Measurements from ENCODE around the gene TSPAN3.

TSPAN3 gene

DNA sequence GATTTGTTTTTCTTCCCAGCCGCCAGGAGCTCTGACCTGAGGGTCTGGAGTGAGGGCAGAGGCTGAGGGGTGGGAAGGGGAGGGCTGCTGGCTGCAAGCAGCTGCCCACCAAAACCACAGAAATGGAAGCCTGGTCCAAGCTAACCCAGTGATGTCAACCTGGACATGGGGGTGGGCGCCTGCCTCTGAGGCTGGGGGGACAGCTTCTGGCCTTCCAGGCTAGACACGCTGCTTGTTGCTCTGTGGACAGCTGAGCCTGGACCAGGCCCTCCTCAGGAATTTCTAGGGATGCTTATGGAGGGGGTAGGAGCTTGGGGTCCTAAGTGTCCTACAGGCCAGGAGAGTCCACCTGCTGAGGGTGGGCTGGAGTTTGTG lies 54.6 kb downstream of the TSPAN3 start:
- Histone ChIP-seq H3K4me3 (ENCODE audit: severe bottlenecking) (no peak overlapping the region), H3K27me3 (ENCODE audit: insufficient read depth, poor library complexity, severe bottlenecking) (no peaks in the 10 kb centered on the region), H3K4me1 (ENCODE audit: insufficient read depth, poor library complexity, severe bottlenecking) (peaks cover 3% of the 10 kb centered on the region), H3K36me3 (ENCODE audit: low read depth) (no peaks in the 10 kb centered on the region), H3K9me3 (ENCODE audit: severe bottlenecking) (no peaks in the 10 kb centered on the region), H3K27ac (ENCODE audit: poor library complexity, severe bottlenecking) (no peak overlapping the region)
- ATAC-seq (ENCODE audit: low read depth) (no peak), DNase-seq (ENCODE audit: low spot score) (no peak)
- TF ChIP-seq, protein P1, sequence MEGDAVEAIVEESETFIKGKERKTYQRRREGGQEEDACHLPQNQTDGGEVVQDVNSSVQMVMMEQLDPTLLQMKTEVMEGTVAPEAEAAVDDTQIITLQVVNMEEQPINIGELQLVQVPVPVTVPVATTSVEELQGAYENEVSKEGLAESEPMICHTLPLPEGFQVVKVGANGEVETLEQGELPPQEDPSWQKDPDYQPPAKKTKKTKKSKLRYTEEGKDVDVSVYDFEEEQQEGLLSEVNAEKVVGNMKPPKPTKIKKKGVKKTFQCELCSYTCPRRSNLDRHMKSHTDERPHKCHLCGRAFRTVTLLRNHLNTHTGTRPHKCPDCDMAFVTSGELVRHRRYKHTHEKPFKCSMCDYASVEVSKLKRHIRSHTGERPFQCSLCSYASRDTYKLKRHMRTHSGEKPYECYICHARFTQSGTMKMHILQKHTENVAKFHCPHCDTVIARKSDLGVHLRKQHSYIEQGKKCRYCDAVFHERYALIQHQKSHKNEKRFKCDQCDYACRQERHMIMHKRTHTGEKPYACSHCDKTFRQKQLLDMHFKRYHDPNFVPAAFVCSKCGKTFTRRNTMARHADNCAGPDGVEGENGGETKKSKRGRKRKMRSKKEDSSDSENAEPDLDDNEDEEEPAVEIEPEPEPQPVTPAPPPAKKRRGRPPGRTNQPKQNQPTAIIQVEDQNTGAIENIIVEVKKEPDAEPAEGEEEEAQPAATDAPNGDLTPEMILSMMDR (IDR thresholded peaks at IDR 0.05; ENCODE audit: poor library complexity, severe bottlenecking): no peak

DNA sequence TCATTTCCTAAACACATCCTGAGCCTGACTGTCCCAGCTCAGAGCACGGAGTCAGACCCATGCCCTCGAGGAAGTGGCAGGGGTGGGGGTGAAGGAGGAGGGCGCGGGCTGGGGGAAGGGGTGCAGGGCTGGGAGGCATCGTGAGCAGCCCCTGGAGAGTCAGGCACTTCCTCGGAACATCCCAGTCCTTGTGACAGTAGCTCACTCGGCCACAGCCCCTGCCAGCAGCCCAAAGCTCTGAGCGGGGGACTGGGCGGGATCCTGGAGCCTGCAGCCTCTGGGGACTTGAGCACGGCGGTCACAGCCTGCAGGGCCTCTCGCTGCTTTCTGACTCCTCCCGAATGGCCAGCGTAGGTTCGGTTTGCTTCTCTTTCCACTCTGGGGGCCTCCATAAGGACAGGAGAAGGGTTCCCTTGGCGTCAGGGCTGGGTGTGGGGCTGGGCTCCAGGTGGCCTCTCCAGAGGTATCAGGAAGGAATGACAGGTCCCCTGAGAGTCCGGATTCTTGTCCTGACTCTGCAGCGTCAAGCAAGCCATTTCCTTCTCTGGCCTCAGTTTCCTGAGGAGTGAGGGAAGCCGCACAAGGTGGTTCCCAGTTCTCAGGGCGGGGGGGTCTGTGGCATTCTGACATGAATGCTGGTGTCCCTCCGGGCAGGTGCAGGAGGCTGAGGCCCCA lies 55.1 kb downstream of the TSPAN3 start:
- Histone ChIP-seq H3K27ac (ENCODE audit: poor library complexity, severe bottlenecking) (no peak overlapping the region), H3K4me1 (ENCODE audit: insufficient read depth, poor library complexity, severe bottlenecking) (peaks cover 3% of the 10 kb centered on the region)
- ATAC-seq (ENCODE audit: low read depth): no peak

DNA sequence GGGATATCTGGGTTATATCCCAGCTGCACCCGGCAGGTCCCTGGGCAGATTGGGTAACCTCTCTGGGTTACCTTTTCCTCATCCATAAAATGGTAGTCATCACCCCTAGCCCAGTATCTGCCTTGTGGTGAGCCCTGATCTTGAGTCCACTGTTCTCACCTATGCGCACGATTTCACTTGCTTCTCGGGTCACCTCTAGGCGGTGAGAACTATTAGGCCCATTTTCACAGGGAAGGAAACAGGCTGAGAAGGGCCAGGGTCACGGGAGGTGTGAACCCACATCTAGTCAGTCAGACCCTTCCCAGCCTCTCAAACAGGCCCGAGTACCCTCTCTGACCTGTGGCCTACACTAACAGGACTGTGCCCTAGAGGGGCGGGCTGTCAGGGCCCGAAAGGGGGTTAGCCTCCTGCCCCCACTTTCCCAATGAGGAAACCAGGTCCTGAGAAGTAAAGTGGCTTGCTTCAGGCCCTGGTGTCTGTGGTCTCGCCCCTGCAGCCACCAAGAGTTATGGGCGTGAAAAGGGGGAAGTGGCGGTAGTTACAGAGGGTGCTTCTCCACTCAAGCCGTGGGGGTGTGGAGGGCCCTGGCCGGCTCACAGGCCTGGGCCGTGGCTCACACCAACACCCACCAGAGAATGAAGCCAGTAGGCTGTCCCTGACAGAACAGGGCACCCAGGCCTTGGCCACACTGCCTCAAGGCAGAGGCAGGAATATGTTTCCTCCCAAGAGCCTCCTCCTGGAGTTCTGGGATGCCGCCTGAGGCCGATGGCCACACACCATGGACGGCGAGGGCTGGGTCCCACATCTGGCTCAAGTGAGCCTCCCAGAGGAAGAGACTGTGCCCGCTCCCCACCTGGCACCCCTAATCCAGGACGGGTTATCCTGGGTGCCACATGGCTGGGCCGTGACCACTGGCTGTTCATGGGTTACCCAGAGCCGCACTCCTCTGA lies 56.5 kb downstream of the TSPAN3 start:
- peaks cover 3% of the 10 kb centered on the region for H3K4me1 ChIP-seq (ENCODE audit: insufficient read depth, poor library complexity, severe bottlenecking)
- TF ChIP-seq, protein P1 (IDR thresholded peaks at IDR 0.05; ENCODE audit: poor library complexity, severe bottlenecking): no peak
- no peak overlapping the region for H3K4me3 ChIP-seq (ENCODE audit: severe bottlenecking)
- no peak for ATAC-seq (ENCODE audit: low read depth)
- DNase-seq (ENCODE audit: low spot score): no peak
- no peaks in the 10 kb centered on the region for H3K9me3 ChIP-seq (ENCODE audit: severe bottlenecking)
- H3K36me3 ChIP-seq (ENCODE audit: low read depth): no peaks in the 10 kb centered on the region
- H3K27ac ChIP-seq (ENCODE audit: poor library complexity, severe bottlenecking): no peak overlapping the region
- no peaks in the 10 kb centered on the region for H3K27me3 ChIP-seq (ENCODE audit: insufficient read depth, poor library complexity, severe bottlenecking)

More for the DNA sequence above, 55.1 kb downstream of the TSPAN3 start:
- Histone ChIP-seq H3K27me3 (ENCODE audit: insufficient read depth, poor library complexity, severe bottlenecking) (no peaks in the 10 kb centered on the region), H3K9me3 (ENCODE audit: severe bottlenecking) (no peaks in the 10 kb centered on the region), H3K36me3 (ENCODE audit: low read depth) (no peaks in the 10 kb centered on the region), H3K4me3 (ENCODE audit: severe bottlenecking) (no peak overlapping the region)
- no peak for DNase-seq (ENCODE audit: low spot score)
- TF ChIP-seq, protein P1 (IDR thresholded peaks at IDR 0.05; ENCODE audit: poor library complexity, severe bottlenecking): no peak

DNA sequence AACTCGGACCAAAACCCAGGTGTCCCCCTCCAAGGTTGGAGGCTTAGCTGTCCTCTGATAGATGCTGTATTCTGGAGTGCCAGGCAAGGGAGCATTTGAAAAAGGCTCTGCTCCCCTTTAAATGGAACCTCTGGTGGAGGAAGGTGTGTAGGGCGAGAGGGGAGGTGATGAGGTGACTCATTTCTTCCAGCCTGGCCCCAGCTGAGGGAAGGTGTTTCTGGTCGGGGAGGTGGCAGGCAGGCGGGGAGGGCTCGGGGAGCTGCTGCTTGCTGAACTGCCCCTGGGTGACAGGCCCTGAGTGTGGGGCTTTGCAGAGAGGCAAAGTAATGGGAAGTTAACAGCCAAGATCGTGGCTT lies 57.2 kb downstream of the TSPAN3 start:
- no peak overlapping the region for H3K4me3 ChIP-seq (ENCODE audit: severe bottlenecking)
- H3K4me1 ChIP-seq (ENCODE audit: insufficient read depth, poor library complexity, severe bottlenecking): peaks cover 3% of the 10 kb centered on the region
- H3K27ac ChIP-seq (ENCODE audit: poor library complexity, severe bottlenecking): no peak overlapping the region
- H3K27me3 ChIP-seq (ENCODE audit: insufficient read depth, poor library complexity, severe bottlenecking): no peaks in the 10 kb centered on the region
- H3K9me3 ChIP-seq (ENCODE audit: severe bottlenecking): no peaks in the 10 kb centered on the region
- H3K36me3 ChIP-seq (ENCODE audit: low read depth): no peaks in the 10 kb centered on the region
- TF ChIP-seq, protein P1 (IDR thresholded peaks at IDR 0.05; ENCODE audit: poor library complexity, severe bottlenecking): no peak
- DNase-seq (ENCODE audit: low spot score) (no peak), ATAC-seq (ENCODE audit: low read depth) (peak; percentile 51)
